ENCODE measurements around the gene CDH4.

GRCh38 chr20:61661583-61661982 is 409.5 kb downstream of the CDH4 start:
- no peak for TF ChIP-seq CTCF (IDR thresholded peaks at IDR 0.05; ENCODE audit: insufficient read depth, low read length, poor library complexity, severe bottlenecking)
- no peak for TF ChIP-seq EZH2phosphoT487 (conservative IDR thresholded peaks at IDR 0.05; ENCODE audit: low read length)
